ENCODE measurements around the gene C9orf72. TPM values are rescaled to one million over a fixed set of nuclear protein-coding genes. Genes with fewer than 3 reads are reported as not detected.

Gene C9orf72
- total and polyA plus RNA-seq, 12 donors = 6.2 to 39.9 (median 16.1) TPM

- Histone ChIP-seq H3K27ac (peak overlapping the region in 2 of 5 donors; percentile 11 to 12), H3K4me3 (no peak overlapping the region), H3K27me3 (no peaks in the 10 kb centered on the region), H3K4me1 (replicated peaks in 1 of 2) (peaks cover 0 to 3% of the 10 kb centered on the region in 2 donors), H3K36me3 (replicated peaks in 1 of 2) (peaks cover 0 to 22% of the 10 kb centered on the region in 2 donors), H3K9me3 (replicated peaks in 1 of 3) (no peaks in the 10 kb centered on the region)
- no peak for TF ChIP-seq CTCF (IDR thresholded peaks at IDR 0.05)
- TF ChIP-seq POLR2A (IDR thresholded peaks at IDR 0.05) = no peak
- no peak for DNase-seq
- intact Hi-C loops (cut with DNase I) = no loop called here
Measured at GRCh38 chr9:27565696-27566095, 7.6 kb downstream of the C9orf72 start.

DNA sequence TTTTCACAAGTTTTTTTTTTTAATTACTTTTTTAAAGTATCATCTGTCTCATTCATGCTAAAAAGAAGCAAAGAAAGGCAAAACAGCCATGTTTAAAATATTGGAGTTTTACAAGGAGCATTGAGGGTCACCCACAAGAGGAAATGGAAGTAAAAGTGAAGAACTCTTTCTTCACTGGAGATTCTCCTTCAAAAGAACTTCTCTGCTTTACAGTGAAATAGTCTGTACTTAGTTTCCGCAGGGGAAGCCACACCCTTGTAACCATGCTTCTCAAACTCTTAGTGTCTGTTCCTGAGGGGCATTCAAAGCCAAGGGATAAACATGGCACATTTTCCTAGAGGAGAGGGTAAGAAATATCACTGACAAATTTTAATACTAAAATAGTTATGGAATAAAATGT lies 8.6 kb downstream of the C9orf72 start:
- H3K9me3 ChIP-seq (replicated peaks in 1 of 3) = no peaks in the 10 kb centered on the region
- no peak overlapping the region for H3K4me3 ChIP-seq
- peak overlapping the region in 3 of 5 donors; percentile 0 to 21 (median 11) for H3K27ac ChIP-seq
- H3K4me1 ChIP-seq (replicated peaks in 1 of 2) = peaks cover 0 to 3% of the 10 kb centered on the region in 2 donors
- H3K27me3 ChIP-seq = no peaks in the 10 kb centered on the region
- no peak for TF ChIP-seq CTCF (IDR thresholded peaks at IDR 0.05)
- no peak for TF ChIP-seq POLR2A (IDR thresholded peaks at IDR 0.05)
- 73 to 98% (median 87%) methylated on average over 1 of the region's 1 CpG for WGBS, 4 donors
- peaks cover 0 to 22% of the 10 kb centered on the region in 2 donors for H3K36me3 ChIP-seq (replicated peaks in 1 of 2)
- intact Hi-C loops (cut with DNase I) = no loop called here
- DNase-seq = no peak

DNA sequence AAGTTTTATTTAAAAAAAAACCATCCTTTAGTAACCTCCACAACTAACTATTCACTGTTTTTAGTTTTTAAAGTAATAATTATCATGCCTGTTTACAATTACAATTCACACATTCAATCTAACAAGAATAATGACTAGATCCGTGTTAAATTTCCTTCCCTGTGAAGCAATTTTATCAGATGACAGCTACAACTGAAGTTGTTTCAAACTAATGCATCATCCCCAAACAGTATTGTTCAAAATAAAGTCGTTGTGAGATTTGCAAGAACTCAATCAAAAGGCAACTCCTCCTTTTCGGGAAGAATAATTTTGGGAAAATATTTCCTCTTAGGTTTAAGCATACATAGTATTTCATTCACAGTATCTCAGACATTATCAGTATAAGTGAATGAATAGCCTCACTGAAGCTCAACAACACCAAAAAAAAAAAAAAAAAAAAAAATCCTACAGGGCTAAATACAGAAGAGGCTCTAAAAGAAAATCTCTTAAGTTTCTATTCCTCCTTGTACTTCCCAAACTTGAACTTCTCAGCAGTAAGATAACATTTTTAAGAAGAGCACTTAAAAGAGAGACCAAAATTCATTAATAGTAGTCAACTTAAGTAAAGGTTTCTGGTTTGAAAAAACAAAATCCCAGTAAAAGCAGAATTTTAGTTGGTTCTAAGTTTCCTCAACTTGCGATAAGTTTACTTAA lies 9.4 kb downstream of the C9orf72 start:
- WGBS, 4 donors = 78 to 85% (median 81%) methylated on average over 4 of the region's 4 CpGs
- H3K27ac ChIP-seq = peak overlapping the region in 2 of 5 donors; percentile 0 to 63

GRCh38 chr9:27561685-27562084 lies 11.6 kb downstream of the C9orf72 start:
- intact Hi-C loops (cut with DNase I) = no loop called here
- WGBS, 4 donors = 79 to 91% (median 81%) methylated on average over 3 of the region's 3 CpGs
- TF ChIP-seq POLR2A (IDR thresholded peaks at IDR 0.05) (no peak), CTCF (IDR thresholded peaks at IDR 0.05) (no peak)

More for the DNA sequence above, 9.4 kb downstream of the C9orf72 start:
- no peak for DNase-seq
- Histone ChIP-seq H3K4me3 (no peak overlapping the region), H3K4me1 (replicated peaks in 1 of 2) (peaks cover 0 to 3% of the 10 kb centered on the region in 2 donors), H3K27me3 (no peaks in the 10 kb centered on the region), H3K9me3 (replicated peaks in 1 of 3) (no peaks in the 10 kb centered on the region), H3K36me3 (replicated peaks in 1 of 2) (peaks cover 0 to 23% of the 10 kb centered on the region in 2 donors)
- intact Hi-C loops (cut with DNase I) = no loop called here
- TF ChIP-seq POLR2A (IDR thresholded peaks at IDR 0.05) (no peak), CTCF (IDR thresholded peaks at IDR 0.05) (no peak)

More at GRCh38 chr9:27561685-27562084, 11.6 kb downstream of the C9orf72 start:
- Histone ChIP-seq H3K9me3 (replicated peaks in 1 of 3) (no peaks in the 10 kb centered on the region), H3K36me3 (replicated peaks in 1 of 2) (peaks cover 0 to 42% of the 10 kb centered on the region in 2 donors), H3K27ac (no peak overlapping the region), H3K27me3 (no peaks in the 10 kb centered on the region), H3K4me1 (replicated peaks in 1 of 2) (no peaks in the 10 kb centered on the region), H3K4me3 (no peak overlapping the region)
- DNase-seq = no peak

All from adrenal gland (tissue), 12 donors.